Measurements from ENCODE around the gene VMAC.

- TF ChIP-seq CTCF (IDR thresholded peaks at IDR 0.05; ENCODE audit: low read length) (no peak), EZH2 (optimal IDR thresholded peaks at IDR 0.05; ENCODE audit: low read depth, low read length) (no peak), EZH2phosphoT487 (IDR thresholded peaks at IDR 0.05; ENCODE audit: low read length) (no peak)
Measured at GRCh38 chr19:5913739-5914357, 9.2 kb downstream of the VMAC start, which contains the start of gene CAPS.
